Measurements from ENCODE around the gene CACNA1I.

The CACNA1I gene

GRCh38 chr22:39537975-39538374 is 32.6 kb upstream of the CACNA1I start:
- DNase-seq (ENCODE audit: insufficient read length) (no peak), FAIRE-seq (no peak)
- TF ChIP-seq POLR2A (IDR thresholded peaks at IDR 0.05; ENCODE audit: low read depth, low read length) (no peak), POLR2AphosphoS5 (IDR thresholded peaks at IDR 0.05; ENCODE audit: low read depth, low read length) (no peak), TAF1 (IDR thresholded peaks at IDR 0.05; ENCODE audit: borderline replicate concordance, low read depth, low read length) (no peak)

- DNase-seq (ENCODE audit: insufficient read length) (no peak), FAIRE-seq (no peak)
- no peak for TF ChIP-seq POLR2AphosphoS5 (IDR thresholded peaks at IDR 0.05; ENCODE audit: low read depth, low read length)
- no peak for TF ChIP-seq POLR2A (IDR thresholded peaks at IDR 0.05; ENCODE audit: low read depth, low read length)
- no peak for TF ChIP-seq TAF1 (IDR thresholded peaks at IDR 0.05; ENCODE audit: borderline replicate concordance, low read depth, low read length)
Observed at GRCh38 chr22:39543095-39543494, 27.5 kb upstream of the CACNA1I start.

- DNase-seq (ENCODE audit: insufficient read length) (no peak), FAIRE-seq (no peak)
- no peak for TF ChIP-seq TAF1 (IDR thresholded peaks at IDR 0.05; ENCODE audit: borderline replicate concordance, low read depth, low read length)
- no peak for TF ChIP-seq POLR2A (IDR thresholded peaks at IDR 0.05; ENCODE audit: low read depth, low read length)
- TF ChIP-seq POLR2AphosphoS5 (IDR thresholded peaks at IDR 0.05; ENCODE audit: low read depth, low read length): no peak
Observed at GRCh38 chr22:39545386-39546365, 24.9 kb upstream of the CACNA1I start.

- DNase-seq (ENCODE audit: insufficient read length): no peak
- FAIRE-seq: no peak
- TF ChIP-seq POLR2A (IDR thresholded peaks at IDR 0.05; ENCODE audit: low read depth, low read length): no peak
- TF ChIP-seq POLR2AphosphoS5 (IDR thresholded peaks at IDR 0.05; ENCODE audit: low read depth, low read length): no peak
- TF ChIP-seq TAF1 (IDR thresholded peaks at IDR 0.05; ENCODE audit: borderline replicate concordance, low read depth, low read length): no peak
Observed at GRCh38 chr22:39546889-39547586, 23.5 kb upstream of the CACNA1I start.

GRCh38 chr22:39547587-39547947 is 23.0 kb upstream of the CACNA1I start:
- no peak for FAIRE-seq
- DNase-seq (ENCODE audit: insufficient read length): no peak

GRCh38 chr22:39553429-39553828 is 17.1 kb upstream of the CACNA1I start:
- DNase-seq (ENCODE audit: insufficient read length): no peak
- TF ChIP-seq POLR2A (IDR thresholded peaks at IDR 0.05; ENCODE audit: low read depth, low read length): no peak
- TF ChIP-seq POLR2AphosphoS5 (IDR thresholded peaks at IDR 0.05; ENCODE audit: low read depth, low read length): no peak
- no peak for FAIRE-seq

More at GRCh38 chr22:39547587-39547947, 23.0 kb upstream of the CACNA1I start:
- TF ChIP-seq POLR2A (IDR thresholded peaks at IDR 0.05; ENCODE audit: low read depth, low read length) (no peak), POLR2AphosphoS5 (IDR thresholded peaks at IDR 0.05; ENCODE audit: low read depth, low read length) (no peak), TAF1 (IDR thresholded peaks at IDR 0.05; ENCODE audit: borderline replicate concordance, low read depth, low read length) (no peak)

- no peak for FAIRE-seq
- no peak for DNase-seq (ENCODE audit: insufficient read length)
- TF ChIP-seq TAF1 (IDR thresholded peaks at IDR 0.05; ENCODE audit: borderline replicate concordance, low read depth, low read length): no peak
- TF ChIP-seq POLR2AphosphoS5 (IDR thresholded peaks at IDR 0.05; ENCODE audit: low read depth, low read length): no peak
- no peak for TF ChIP-seq POLR2A (IDR thresholded peaks at IDR 0.05; ENCODE audit: low read depth, low read length)
Observed at GRCh38 chr22:39554151-39554550, 16.4 kb upstream of the CACNA1I start.

GRCh38 chr22:39556970-39557841 is 13.3 kb upstream of the CACNA1I start:
- FAIRE-seq (no peak), DNase-seq (ENCODE audit: insufficient read length) (no peak)
- TF ChIP-seq POLR2A (IDR thresholded peaks at IDR 0.05; ENCODE audit: low read depth, low read length) (no peak), TAF1 (IDR thresholded peaks at IDR 0.05; ENCODE audit: borderline replicate concordance, low read depth, low read length) (no peak)

- DNase-seq (ENCODE audit: insufficient read length) (no peak), FAIRE-seq (no peak)
- no peak for TF ChIP-seq POLR2A (IDR thresholded peaks at IDR 0.05; ENCODE audit: low read depth, low read length)
- no peak for TF ChIP-seq TAF1 (IDR thresholded peaks at IDR 0.05; ENCODE audit: borderline replicate concordance, low read depth, low read length)
- no peak for TF ChIP-seq POLR2AphosphoS5 (IDR thresholded peaks at IDR 0.05; ENCODE audit: low read depth, low read length)
Observed at GRCh38 chr22:39558254-39558727, 12.3 kb upstream of the CACNA1I start.

- no peak for FAIRE-seq
- DNase-seq (ENCODE audit: insufficient read length): no peak
- TF ChIP-seq TAF1 (IDR thresholded peaks at IDR 0.05; ENCODE audit: borderline replicate concordance, low read depth, low read length) (no peak), POLR2AphosphoS5 (IDR thresholded peaks at IDR 0.05; ENCODE audit: low read depth, low read length) (no peak), POLR2A (IDR thresholded peaks at IDR 0.05; ENCODE audit: low read depth, low read length) (no peak)
Observed at GRCh38 chr22:39558950-39559349, 11.6 kb upstream of the CACNA1I start.
